GM06990 (cell line): ENCODE measurements around the gene SARDH.

Source experiments
- DNase-seq: peaks from one replicate; pipeline ENCODE4 v3.0.0-alpha.2; 2011; ENCODE audit not compliant: insufficient read length; ENCODE audit errors: extremely low read depth
- H3K27me3 ChIP-seq: replicated peaks from 2 replicates; pipeline ENCODE4 v1.6.0; 2011; ENCODE audit warnings: low read length; ENCODE audit not compliant: control insufficient read depth, insufficient read depth
- H3K36me3 ChIP-seq: 2 replicates; pipeline ENCODE4 v1.5.1; 2011; ENCODE audit warnings: low read length; ENCODE audit not compliant: control insufficient read depth, insufficient read depth
- H3K4me3 ChIP-seq: replicated peaks from 2 replicates; pipeline ENCODE4 v1.5.1; 2011; ENCODE audit warnings: low read depth, mild to moderate bottlenecking, control low read depth, low read length
- CTCF ChIP-seq: IDR thresholded peaks from 2 replicates; pipeline ENCODE4 v1.5.1; 2011; ENCODE audit warnings: low read length, control low read depth, mild to moderate bottlenecking, inconsistent platforms; ENCODE audit not compliant: insufficient read depth, poor library complexity, severe bottlenecking

The SARDH gene

GRCh38 chr9:133643978-133644760 lies 94.0 kb downstream of the SARDH start:
- no peak for DNase-seq
- no peak for TF ChIP-seq CTCF
- peaks cover 3% of the 10 kb centered on the region for H3K27me3 ChIP-seq
- H3K36me3 ChIP-seq, result no peaks in the 10 kb centered on the region
- no peak overlapping the region for H3K4me3 ChIP-seq

- no peak for DNase-seq
- H3K4me3 ChIP-seq, result no peak overlapping the region
- no peaks in the 10 kb centered on the region for H3K36me3 ChIP-seq
- TF ChIP-seq CTCF, result no peak
- H3K27me3 ChIP-seq, result peaks cover 3% of the 10 kb centered on the region
Observed at GRCh38 chr9:133643362-133643755, 94.8 kb downstream of the SARDH start.

GRCh38 chr9:133642708-133643361 lies 95.3 kb downstream of the SARDH start:
- DNase-seq, result no peak
- Histone ChIP-seq H3K4me3 (no peak overlapping the region), H3K36me3 (no peaks in the 10 kb centered on the region), H3K27me3 (peaks cover 3% of the 10 kb centered on the region)
- TF ChIP-seq CTCF, result no peak

GRCh38 chr9:133641861-133642595 lies 96.1 kb downstream of the SARDH start:
- TF ChIP-seq CTCF, result no peak
- Histone ChIP-seq H3K36me3 (no peaks in the 10 kb centered on the region), H3K4me3 (no peak overlapping the region), H3K27me3 (peaks cover 3% of the 10 kb centered on the region)
- DNase-seq, result no peak

GRCh38 chr9:133641396-133641655 lies 96.8 kb downstream of the SARDH start:
- no peak for DNase-seq

More at GRCh38 chr9:133641396-133641655, 96.8 kb downstream of the SARDH start:
- H3K36me3 ChIP-seq, result no peaks in the 10 kb centered on the region
- no peak overlapping the region for H3K4me3 ChIP-seq
- H3K27me3 ChIP-seq, result peaks cover 3% of the 10 kb centered on the region
- no peak for TF ChIP-seq CTCF
